GM11168 (cell line): ENCODE measurements around the gene EPB41L1.

ENCODE experiments used
- in situ Hi-C: fragments of 300-500 bp; cut with MboI; formaldehyde crosslinking; loops from one replicate; pipeline ENCODE4 v1.12.0; 2022; ENCODE audit warnings: low sequenced_read_pairs; ENCODE audit not compliant: unreplicated experiment

Gene EPB41L1

GRCh38 chr20:36248836-36249235 lies 94.3 kb downstream of the EPB41L1 start:
- in situ Hi-C loops: no loop called here

- in situ Hi-C loops: no loop called here
Measured at GRCh38 chr20:36249450-36249849, 94.9 kb downstream of the EPB41L1 start.

- in situ Hi-C loops: loop anchor here (25.0 kb wide), 1 partner anchor 436 kb away; no protein-coding TSS in a partner anchor
Measured at GRCh38 chr20:36251426-36251825, 96.9 kb downstream of the EPB41L1 start.

GRCh38 chr20:36252511-36252910 lies 98.0 kb downstream of the EPB41L1 start:
- in situ Hi-C loops: loop anchor here (25.0 kb wide), 1 partner anchor 435 kb away; no protein-coding TSS in a partner anchor

GRCh38 chr20:36253036-36253435 lies 98.5 kb downstream of the EPB41L1 start:
- in situ Hi-C loops: loop anchor here (25.0 kb wide), 1 partner anchor 434 kb away; no protein-coding TSS in a partner anchor

- in situ Hi-C loops: loop anchor here (25.0 kb wide), 1 partner anchor 433 kb away; no protein-coding TSS in a partner anchor
Measured at GRCh38 chr20:36254076-36254475, 99.5 kb downstream of the EPB41L1 start.

GRCh38 chr20:36255445-36255844 lies 100.9 kb downstream of the EPB41L1 start:
- in situ Hi-C loops: loop anchor here (25.0 kb wide), 1 partner anchor 432 kb away; no protein-coding TSS in a partner anchor

- in situ Hi-C loops: loop anchor here (25.0 kb wide), 1 partner anchor 428 kb away; no protein-coding TSS in a partner anchor
Measured at GRCh38 chr20:36259177-36260061, 104.9 kb downstream of the EPB41L1 start.

GRCh38 chr20:36260316-36260715 lies 105.8 kb downstream of the EPB41L1 start:
- in situ Hi-C loops: loop anchor here (25.0 kb wide), 1 partner anchor 427 kb away; no protein-coding TSS in a partner anchor

GRCh38 chr20:36261389-36262105 lies 107.0 kb downstream of the EPB41L1 start:
- in situ Hi-C loops: loop anchor here (25.0 kb wide), 1 partner anchor 426 kb away; no protein-coding TSS in a partner anchor

GRCh38 chr20:36262440-36262839 lies 107.9 kb downstream of the EPB41L1 start:
- in situ Hi-C loops: loop anchor here (25.0 kb wide), 1 partner anchor 425 kb away; no protein-coding TSS in a partner anchor

GRCh38 chr20:36264426-36265246 lies 110.1 kb downstream of the EPB41L1 start:
- in situ Hi-C loops: loop anchor here (25.0 kb wide), 1 partner anchor 423 kb away; no protein-coding TSS in a partner anchor

GRCh38 chr20:36266189-36266588 lies 111.6 kb downstream of the EPB41L1 start:
- in situ Hi-C loops: loop anchor here (25.0 kb wide), 1 partner anchor 421 kb away; no protein-coding TSS in a partner anchor

- in situ Hi-C loops: loop anchor here (25.0 kb wide), 1 partner anchor 420 kb away; no protein-coding TSS in a partner anchor
Measured at GRCh38 chr20:36267605-36268381, 113.3 kb downstream of the EPB41L1 start.

GRCh38 chr20:36268440-36269342 lies 114.2 kb downstream of the EPB41L1 start:
- in situ Hi-C loops: loop anchor here (25.0 kb wide), 1 partner anchor 419 kb away; no protein-coding TSS in a partner anchor

GRCh38 chr20:36269507-36269906 lies 115.0 kb downstream of the EPB41L1 start:
- in situ Hi-C loops: loop anchor here (25.0 kb wide), 1 partner anchor 418 kb away; no protein-coding TSS in a partner anchor
